Raji (cell line): ENCODE measurements around the gene GOLM1.

Experiments used
- POLR2A ChIP-seq: IDR thresholded peaks from 2 replicates; pipeline ENCODE4 v1.6.1; 2011; ENCODE audit warnings: low read depth, low read length, control low read depth; ENCODE audit not compliant: insufficient read depth

Gene GOLM1

GRCh38 chr9:86039991-86040860 lies 59.1 kb downstream of the GOLM1 start:
- TF ChIP-seq POLR2A, result no peak

- TF ChIP-seq POLR2A, result no peak
Measured at GRCh38 chr9:86036555-86036954, 62.8 kb downstream of the GOLM1 start.

- TF ChIP-seq POLR2A, result no peak
Measured at GRCh38 chr9:86035827-86036440, 63.4 kb downstream of the GOLM1 start.

GRCh38 chr9:86034863-86035734 lies 64.3 kb downstream of the GOLM1 start:
- TF ChIP-seq POLR2A, result no peak

- no peak for TF ChIP-seq POLR2A
Measured at GRCh38 chr9:86027767-86028166, 71.6 kb downstream of the GOLM1 start.

GRCh38 chr9:86022687-86023266 lies 76.6 kb downstream of the GOLM1 start:
- TF ChIP-seq POLR2A, result no peak

- TF ChIP-seq POLR2A, result no peak
Measured at GRCh38 chr9:86021166-86021565, 78.2 kb downstream of the GOLM1 start.

- TF ChIP-seq POLR2A, result no peak
Measured at GRCh38 chr9:86020731-86021130, 78.6 kb downstream of the GOLM1 start.

GRCh38 chr9:86009133-86009532 lies 90.2 kb downstream of the GOLM1 start:
- no peak for TF ChIP-seq POLR2A

- TF ChIP-seq POLR2A, result no peak
Measured at GRCh38 chr9:86005253-86005775, 94.0 kb downstream of the GOLM1 start.

GRCh38 chr9:85995599-85995998 lies 103.8 kb downstream of the GOLM1 start:
- no peak for TF ChIP-seq POLR2A

- no peak for TF ChIP-seq POLR2A
Measured at GRCh38 chr9:85995097-85995496, 104.3 kb downstream of the GOLM1 start.

GRCh38 chr9:85994191-85994590 lies 105.2 kb downstream of the GOLM1 start:
- no peak for TF ChIP-seq POLR2A

- no peak for TF ChIP-seq POLR2A
Measured at GRCh38 chr9:85987236-85987635, 112.1 kb downstream of the GOLM1 start.

- TF ChIP-seq POLR2A, result no peak
Measured at GRCh38 chr9:85984457-85984856, 114.9 kb downstream of the GOLM1 start.
